ENCODE results near the gene RNASEH2B.
A peak's percentile ranks its signal among the peaks of the same experiment; 100 is the strongest.

The RNASEH2B gene

GRCh38 chr13:50918567-50918966, 9.0 kb downstream of the RNASEH2B start:
- no peak overlapping the region for H3K4me3 ChIP-seq (ENCODE audit: low read depth, low read length)
- TF ChIP-seq MYC (IDR thresholded peaks at IDR 0.05; ENCODE audit: low read depth, low read length) = no peak
- TF ChIP-seq POLR2A (IDR thresholded peaks at IDR 0.05; ENCODE audit: extremely low read depth, insufficient read length) = no peak
- TF ChIP-seq, protein P1, sequence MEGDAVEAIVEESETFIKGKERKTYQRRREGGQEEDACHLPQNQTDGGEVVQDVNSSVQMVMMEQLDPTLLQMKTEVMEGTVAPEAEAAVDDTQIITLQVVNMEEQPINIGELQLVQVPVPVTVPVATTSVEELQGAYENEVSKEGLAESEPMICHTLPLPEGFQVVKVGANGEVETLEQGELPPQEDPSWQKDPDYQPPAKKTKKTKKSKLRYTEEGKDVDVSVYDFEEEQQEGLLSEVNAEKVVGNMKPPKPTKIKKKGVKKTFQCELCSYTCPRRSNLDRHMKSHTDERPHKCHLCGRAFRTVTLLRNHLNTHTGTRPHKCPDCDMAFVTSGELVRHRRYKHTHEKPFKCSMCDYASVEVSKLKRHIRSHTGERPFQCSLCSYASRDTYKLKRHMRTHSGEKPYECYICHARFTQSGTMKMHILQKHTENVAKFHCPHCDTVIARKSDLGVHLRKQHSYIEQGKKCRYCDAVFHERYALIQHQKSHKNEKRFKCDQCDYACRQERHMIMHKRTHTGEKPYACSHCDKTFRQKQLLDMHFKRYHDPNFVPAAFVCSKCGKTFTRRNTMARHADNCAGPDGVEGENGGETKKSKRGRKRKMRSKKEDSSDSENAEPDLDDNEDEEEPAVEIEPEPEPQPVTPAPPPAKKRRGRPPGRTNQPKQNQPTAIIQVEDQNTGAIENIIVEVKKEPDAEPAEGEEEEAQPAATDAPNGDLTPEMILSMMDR (IDR thresholded peaks at IDR 0.05; ENCODE audit: low read depth, low read length) = no peak
- TF ChIP-seq, protein P2, sequence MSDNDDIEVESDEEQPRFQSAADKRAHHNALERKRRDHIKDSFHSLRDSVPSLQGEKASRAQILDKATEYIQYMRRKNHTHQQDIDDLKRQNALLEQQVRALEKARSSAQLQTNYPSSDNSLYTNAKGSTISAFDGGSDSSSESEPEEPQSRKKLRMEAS (IDR thresholded peaks at IDR 0.05; ENCODE audit: low read depth, low read length) = no peak
- DNase-seq (ENCODE audit: low read depth) = no peak

DNA sequence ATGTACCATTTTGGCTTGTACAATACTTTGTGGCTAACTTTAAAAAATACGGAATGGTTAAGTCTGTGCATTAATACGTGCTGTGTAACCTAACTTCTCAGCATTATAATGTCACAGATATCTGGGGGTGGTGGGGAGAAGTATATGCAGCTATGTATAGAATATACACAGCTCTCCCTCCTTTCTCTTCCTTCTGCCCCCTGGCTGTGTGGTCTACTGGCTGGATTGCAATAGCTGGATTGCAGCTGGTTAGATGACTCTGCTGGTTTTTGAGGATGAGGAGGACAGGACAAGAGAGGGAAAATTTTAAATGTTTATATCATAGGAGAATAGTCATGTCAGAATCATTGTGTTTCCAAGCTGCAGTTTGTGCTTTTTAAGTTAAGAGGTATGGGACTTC, 9.7 kb downstream of the RNASEH2B start:
- TF ChIP-seq POLR2A (IDR thresholded peaks at IDR 0.05; ENCODE audit: extremely low read depth, insufficient read length) (no peak), MYC (IDR thresholded peaks at IDR 0.05; ENCODE audit: low read depth, low read length) (no peak)
- TF ChIP-seq, protein P1 (IDR thresholded peaks at IDR 0.05; ENCODE audit: low read depth, low read length) = no peak
- TF ChIP-seq, protein P2 (IDR thresholded peaks at IDR 0.05; ENCODE audit: low read depth, low read length) = no peak
- no peak overlapping the region for H3K4me3 ChIP-seq (ENCODE audit: low read depth, low read length)
- peak; percentile 74 for DNase-seq (ENCODE audit: low read depth)

GRCh38 chr13:50921706-50922105, 12.1 kb downstream of the RNASEH2B start:
- TF ChIP-seq, protein P2 (IDR thresholded peaks at IDR 0.05; ENCODE audit: low read depth, low read length) = no peak
- no peak for TF ChIP-seq MYC (IDR thresholded peaks at IDR 0.05; ENCODE audit: low read depth, low read length)
- TF ChIP-seq, protein P1 (IDR thresholded peaks at IDR 0.05; ENCODE audit: low read depth, low read length) = no peak
- TF ChIP-seq POLR2A (IDR thresholded peaks at IDR 0.05; ENCODE audit: extremely low read depth, insufficient read length) = no peak
- DNase-seq (ENCODE audit: low read depth) = no peak
- H3K4me3 ChIP-seq (ENCODE audit: low read depth, low read length) = no peak overlapping the region

GRCh38 chr13:50923272-50923671, 13.7 kb downstream of the RNASEH2B start:
- DNase-seq (ENCODE audit: low read depth) = peak; percentile 39
- no peak overlapping the region for H3K4me3 ChIP-seq (ENCODE audit: low read depth, low read length)
- TF ChIP-seq MYC (IDR thresholded peaks at IDR 0.05; ENCODE audit: low read depth, low read length) = no peak
- TF ChIP-seq POLR2A (IDR thresholded peaks at IDR 0.05; ENCODE audit: extremely low read depth, insufficient read length) = no peak
- TF ChIP-seq, protein P2 (IDR thresholded peaks at IDR 0.05; ENCODE audit: low read depth, low read length) = no peak
- TF ChIP-seq, protein P1 (IDR thresholded peaks at IDR 0.05; ENCODE audit: low read depth, low read length) = no peak

DNA sequence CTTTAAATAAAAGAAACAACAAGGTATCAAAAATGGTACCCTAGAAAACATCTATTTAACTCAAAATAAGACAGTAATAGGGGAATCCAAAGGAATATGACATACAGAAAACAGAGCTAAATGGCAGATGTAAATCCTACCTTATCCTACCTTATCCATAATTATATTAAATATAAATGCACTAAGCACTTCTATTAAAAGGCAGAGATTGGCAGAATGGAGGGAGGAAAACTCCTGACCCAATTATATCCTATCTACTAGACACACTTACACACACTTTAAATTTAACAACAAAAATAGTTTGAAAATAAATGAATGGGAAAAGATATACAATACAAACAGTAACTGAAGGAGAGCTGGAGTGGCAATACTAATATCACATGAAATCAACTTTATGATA, 14.4 kb downstream of the RNASEH2B start:
- no peak for DNase-seq (ENCODE audit: low read depth)
- TF ChIP-seq POLR2A (IDR thresholded peaks at IDR 0.05; ENCODE audit: extremely low read depth, insufficient read length) = no peak
- TF ChIP-seq MYC (IDR thresholded peaks at IDR 0.05; ENCODE audit: low read depth, low read length) = no peak
- TF ChIP-seq, protein P2 (IDR thresholded peaks at IDR 0.05; ENCODE audit: low read depth, low read length) = no peak
- TF ChIP-seq, protein P1 (IDR thresholded peaks at IDR 0.05; ENCODE audit: low read depth, low read length) = no peak
- H3K4me3 ChIP-seq (ENCODE audit: low read depth, low read length) = no peak overlapping the region

Data from NB4 (cell line).